Fibroblast of mammary gland (primary cell): ENCODE measurements around the gene TMEM98.

ENCODE experiments used
- DNase-seq: peaks from one replicate; pipeline ENCODE4 v3.0.0-alpha.2; 2010; ENCODE audit warnings: low read depth
- H3K4me3 ChIP-seq: 2 replicates; pipeline ENCODE4 v1.5.1; 2011; ENCODE audit warnings: low read depth, mild to moderate bottlenecking, low read length, moderate library complexity; ENCODE audit not compliant: control insufficient read depth
- TF ChIP-seq, protein P1 (sequence below): conservative IDR thresholded peaks from 2 replicates; pipeline ENCODE4 v1.5.1; 2011; ENCODE audit warnings: low read depth, low read length, inconsistent platforms; ENCODE audit not compliant: control insufficient read depth, insufficient read depth

The TMEM98 gene

DNA sequence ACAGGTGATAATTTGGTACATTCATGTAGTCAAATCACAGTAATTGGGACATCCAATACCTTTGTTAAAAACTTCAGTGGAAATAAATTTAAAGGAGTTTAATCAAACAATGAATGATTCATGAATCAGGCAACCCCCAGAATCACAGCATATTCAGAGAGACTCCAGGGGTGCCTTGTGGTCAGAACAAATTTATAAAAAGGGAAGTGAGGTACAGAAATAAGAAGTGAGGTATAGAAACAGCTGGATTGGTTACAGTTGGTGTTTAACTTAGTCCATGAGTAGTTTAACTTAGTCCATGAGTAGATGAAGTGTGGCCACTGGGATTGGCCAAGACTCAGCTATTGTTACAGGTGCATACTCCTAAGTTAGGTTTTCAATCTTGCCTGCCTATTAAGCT, 25.1 kb downstream of the TMEM98 start:
- DNase-seq = no peak
- H3K4me3 ChIP-seq = no peak overlapping the region
- TF ChIP-seq, protein P1, sequence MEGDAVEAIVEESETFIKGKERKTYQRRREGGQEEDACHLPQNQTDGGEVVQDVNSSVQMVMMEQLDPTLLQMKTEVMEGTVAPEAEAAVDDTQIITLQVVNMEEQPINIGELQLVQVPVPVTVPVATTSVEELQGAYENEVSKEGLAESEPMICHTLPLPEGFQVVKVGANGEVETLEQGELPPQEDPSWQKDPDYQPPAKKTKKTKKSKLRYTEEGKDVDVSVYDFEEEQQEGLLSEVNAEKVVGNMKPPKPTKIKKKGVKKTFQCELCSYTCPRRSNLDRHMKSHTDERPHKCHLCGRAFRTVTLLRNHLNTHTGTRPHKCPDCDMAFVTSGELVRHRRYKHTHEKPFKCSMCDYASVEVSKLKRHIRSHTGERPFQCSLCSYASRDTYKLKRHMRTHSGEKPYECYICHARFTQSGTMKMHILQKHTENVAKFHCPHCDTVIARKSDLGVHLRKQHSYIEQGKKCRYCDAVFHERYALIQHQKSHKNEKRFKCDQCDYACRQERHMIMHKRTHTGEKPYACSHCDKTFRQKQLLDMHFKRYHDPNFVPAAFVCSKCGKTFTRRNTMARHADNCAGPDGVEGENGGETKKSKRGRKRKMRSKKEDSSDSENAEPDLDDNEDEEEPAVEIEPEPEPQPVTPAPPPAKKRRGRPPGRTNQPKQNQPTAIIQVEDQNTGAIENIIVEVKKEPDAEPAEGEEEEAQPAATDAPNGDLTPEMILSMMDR = no peak

DNA sequence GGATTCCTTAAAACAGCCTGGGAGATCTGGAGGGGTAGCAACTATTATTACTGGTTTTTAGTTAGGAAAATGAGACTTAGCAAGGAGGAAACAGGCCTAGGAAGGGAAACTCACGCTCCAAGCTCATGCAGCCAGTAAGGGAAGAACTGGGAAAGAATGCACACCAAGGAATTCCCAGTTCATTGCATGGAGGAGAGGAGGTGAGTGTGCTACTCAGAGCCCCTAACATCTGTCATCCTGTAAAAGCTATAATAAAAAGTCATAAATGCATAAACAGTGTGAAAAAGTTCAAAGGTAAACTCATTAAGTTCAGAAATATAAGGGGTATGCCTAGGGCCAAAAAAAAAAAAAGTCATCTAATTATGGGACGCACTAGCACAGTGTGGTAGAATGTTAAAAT, 25.9 kb downstream of the TMEM98 start:
- H3K4me3 ChIP-seq = no peak overlapping the region
- no peak for DNase-seq
- TF ChIP-seq, protein P1 = no peak

DNA sequence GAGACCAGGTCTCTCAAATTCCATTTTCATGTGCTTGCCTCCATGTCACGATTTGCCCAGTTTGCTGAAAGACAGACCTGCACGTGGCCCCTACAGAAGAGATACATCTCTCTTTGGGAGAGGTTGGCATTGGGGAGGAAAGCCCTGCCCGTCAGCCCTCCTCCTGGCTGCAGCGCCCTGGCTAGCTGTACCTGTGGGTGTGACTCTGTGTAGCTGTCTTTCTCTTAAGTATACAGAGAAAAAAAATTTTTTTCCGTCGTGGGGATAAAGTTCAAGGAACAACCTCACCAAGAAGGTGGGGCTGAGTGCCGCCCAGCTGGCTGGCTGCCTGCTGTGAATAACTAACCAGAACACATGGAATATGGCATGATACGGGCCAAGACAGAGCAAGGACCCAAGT, 26.5 kb downstream of the TMEM98 start:
- TF ChIP-seq, protein P1 = no peak

DNA sequence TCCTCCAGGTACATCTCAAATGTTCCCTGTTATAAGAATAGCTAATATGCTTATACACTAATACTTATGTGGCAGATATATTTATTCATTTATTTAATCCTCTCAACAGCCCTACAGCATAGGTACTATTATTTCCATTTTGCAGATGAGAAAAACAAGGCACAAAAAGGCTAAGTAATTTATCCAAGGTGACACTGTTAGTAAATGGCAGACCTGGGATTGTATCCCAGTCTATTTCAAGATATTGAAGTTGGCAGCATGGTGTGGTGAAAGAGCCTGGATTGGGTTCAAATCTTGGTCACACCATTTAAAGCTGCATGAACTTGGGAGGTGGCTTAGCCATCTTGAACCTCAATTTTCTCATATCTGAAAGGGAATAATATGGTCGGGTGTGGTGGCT, 27.2 kb downstream of the TMEM98 start:
- no peak for DNase-seq
- TF ChIP-seq, protein P1 = no peak
- no peak overlapping the region for H3K4me3 ChIP-seq

More for the DNA sequence above, 26.5 kb downstream of the TMEM98 start:
- DNase-seq = no peak
- no peak overlapping the region for H3K4me3 ChIP-seq

DNA sequence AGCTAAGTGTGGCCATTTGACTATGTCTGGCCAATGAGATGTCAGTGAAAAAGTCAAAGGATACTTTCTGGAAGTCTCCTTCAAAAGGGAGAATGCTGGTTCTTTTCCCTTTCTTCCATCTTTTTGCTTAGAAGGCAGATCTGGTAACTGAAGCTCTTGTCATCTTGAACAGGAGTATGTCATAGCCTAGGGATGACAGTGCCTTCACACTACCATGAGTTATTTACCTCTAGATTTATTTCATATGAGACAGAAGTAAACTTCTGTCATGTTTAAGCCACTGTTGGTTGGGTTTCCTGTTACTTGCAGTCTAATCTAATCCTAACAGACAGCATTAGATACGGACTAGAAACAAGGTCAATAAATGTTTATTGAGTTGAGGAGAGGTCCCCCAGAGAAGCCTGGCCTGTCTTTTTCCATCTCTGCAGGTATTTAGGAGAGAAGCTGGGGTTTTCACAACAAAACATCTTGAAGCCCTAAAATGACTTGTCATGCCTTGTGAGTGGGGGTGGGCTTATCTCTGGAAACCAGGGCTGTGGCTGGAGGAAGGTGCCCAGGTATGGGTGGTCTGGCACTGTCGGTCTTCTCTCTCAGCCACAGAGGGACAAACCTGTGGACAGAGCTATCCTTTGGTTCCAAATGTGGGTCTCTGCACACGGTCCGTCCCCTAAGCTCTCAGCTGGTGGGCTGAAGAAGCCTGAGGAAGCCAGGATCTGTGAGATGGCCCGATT, 28.5 kb downstream of the TMEM98 start:
- no peak for DNase-seq
- TF ChIP-seq, protein P1 = no peak
- H3K4me3 ChIP-seq = no peak overlapping the region

DNA sequence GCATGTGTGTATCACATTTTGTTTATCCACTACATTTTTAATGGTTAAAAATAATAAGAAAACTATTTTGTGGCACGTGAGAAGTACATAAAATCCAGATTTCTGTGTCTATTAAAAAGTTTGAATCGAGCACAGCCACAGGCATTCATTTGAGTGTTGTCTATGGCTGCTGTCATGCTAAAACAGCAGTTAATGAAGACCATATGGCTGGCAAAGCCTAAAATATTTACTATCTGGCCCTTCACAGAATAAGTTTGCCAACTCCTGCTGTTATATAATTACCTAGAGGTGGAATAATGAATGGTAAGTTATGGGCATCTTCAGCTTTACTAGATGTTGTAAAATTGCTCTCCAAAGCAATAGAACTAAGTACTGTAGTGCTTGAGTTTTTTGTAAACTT, 30.5 kb downstream of the TMEM98 start:
- no peak overlapping the region for H3K4me3 ChIP-seq
- TF ChIP-seq, protein P1 = no peak
- peak; percentile 48 for DNase-seq
